GM19351 (cell line): ENCODE results near the gene TGFBRAP1.
"Not testable (repeated sequence)": the region's sequence is repeated elsewhere in the genome, so short reads cannot be mapped to it uniquely, and the experiment has no call there.

ENCODE experiments used
- ATAC-seq: cut with Tn5 transposase; IDR thresholded peaks from one replicate; pipeline ENCODE4 v1.9.1; 2021; ENCODE audit warnings: mild to moderate bottlenecking, moderate library complexity; ENCODE audit not compliant: unreplicated experiment

Gene TGFBRAP1

DNA sequence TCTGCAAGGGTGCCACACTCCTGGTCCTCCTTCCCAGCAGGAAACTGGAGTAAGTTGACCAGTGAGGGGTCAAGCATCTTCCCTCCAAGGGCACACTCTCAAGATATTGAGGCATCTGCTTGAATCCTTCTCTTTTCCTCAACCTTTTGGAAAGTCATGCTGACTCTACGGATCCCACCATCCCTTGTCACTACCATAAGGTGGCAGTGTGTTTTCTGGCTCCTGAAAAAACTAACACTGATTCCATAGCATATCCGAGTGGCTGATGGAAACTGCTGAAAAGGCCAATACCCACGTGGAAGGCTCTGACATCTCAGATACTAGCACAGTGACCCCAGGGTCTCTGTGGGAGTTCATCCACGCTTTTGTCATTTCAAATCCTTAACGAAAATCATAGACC, 50.9 kb downstream of the TGFBRAP1 start:
- ATAC-seq: no peak

DNA sequence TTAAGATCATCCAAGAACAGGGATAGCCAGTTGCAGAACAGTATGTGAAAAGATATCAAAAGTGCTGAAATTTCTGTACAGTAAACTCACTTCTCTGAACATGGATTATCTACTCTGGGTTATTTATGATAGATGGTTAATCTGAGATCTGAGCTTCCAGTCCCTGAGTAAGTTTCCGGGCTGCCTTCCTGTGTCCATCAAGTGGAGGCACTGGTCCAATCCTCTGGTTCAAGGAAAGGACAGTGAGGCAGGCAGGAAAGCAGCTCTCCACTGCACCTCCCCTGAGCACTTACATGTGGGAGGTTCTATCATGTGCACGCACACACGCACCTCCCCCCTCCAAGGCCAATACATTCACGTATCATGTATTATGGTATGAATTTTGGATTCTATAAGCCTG, 55.5 kb downstream of the TGFBRAP1 start:
- no peak for ATAC-seq

DNA sequence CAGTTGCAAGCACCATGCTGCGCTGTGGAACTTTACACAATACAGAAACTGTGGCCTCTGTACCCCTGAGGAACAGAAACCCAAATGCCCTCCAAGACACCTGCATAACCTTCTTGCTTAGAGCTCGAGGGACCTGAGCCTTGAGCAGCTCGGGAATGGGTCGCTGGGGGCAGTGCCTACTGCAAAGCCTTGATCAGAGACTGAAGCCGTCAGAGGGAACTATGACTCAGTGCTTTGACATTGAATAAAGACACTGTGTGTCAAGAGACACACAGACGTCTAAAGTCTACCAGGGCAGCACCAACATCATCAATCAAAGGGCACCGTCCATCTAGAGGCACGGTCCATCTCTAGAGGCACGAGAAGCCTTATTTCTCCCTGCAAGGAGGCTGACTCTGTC, 57.4 kb downstream of the TGFBRAP1 start:
- ATAC-seq: no peak

DNA sequence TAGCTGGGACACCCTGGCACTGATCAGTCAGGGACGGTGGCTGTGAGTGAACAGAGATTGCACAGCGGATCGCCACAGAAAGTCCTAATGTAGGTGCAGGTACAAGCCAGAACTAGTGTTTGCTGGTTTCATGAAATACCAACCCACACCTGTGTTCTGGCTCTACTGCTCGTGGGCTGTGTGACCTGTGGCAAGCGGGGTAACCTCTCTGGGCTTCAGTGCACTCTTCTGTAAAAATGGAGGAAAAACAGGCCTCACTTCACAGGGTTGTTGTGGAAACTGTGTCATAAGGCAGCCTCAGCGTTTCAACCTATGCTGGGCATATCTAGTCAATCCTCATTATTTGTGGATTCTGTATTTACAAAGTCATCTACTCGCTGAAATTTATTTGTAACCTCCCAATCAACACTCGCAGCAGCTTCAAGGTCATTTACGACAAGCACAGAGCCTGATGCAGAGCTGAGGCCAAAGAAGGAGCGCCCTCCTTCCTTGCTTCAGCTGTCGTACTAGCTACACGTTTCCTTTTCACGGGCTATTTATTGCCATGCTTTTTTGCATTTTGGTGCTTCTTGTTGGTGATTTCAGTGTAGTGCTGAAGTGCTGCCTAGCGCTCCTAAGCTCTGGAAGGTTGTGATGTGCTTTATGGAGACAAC, 58.0 kb downstream of the TGFBRAP1 start:
- ATAC-seq: no peak

DNA sequence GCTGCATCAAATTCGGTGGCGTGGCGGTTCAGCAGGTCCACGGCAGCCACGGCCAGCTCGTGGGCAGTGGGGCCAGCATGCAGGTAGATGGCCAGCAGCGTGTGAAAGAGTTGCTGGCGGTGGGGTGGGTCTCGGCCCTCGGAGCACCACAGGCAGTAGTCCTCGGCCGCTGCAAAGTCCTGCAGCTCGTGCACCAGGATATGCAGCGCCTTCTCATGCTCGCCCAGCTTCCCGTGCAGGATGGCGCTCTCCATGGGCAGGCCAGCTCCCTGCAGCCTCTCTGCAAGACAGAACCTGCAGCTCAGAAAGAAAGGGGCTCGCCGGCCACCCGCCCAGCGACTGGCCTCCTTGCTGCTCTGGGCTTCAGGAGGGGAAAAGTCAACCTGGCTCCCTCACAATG, 60.1 kb downstream of the TGFBRAP1 start:
- ATAC-seq: no peak

DNA sequence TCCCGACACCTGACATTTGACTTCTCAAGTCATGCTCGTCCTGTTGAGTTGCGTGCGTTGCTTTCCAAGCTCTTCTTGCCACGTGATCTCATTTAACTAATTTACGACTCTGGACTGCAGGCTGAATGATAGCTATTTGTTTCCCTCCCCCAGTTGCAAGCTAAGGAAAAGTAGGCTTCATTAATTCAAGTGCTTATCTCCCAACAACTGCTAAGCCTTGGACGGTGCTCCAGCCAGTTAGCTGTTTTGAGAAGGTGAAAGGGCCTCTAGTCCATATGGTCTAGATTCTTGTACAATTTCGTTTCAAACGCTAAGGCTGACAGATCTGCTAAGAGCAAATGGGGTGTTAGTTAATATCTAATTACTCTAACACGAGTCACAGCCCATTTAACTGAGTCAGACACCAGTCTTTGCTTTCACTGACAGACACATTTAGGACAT, 66.9 kb downstream of the TGFBRAP1 start:
- no peak for ATAC-seq

DNA sequence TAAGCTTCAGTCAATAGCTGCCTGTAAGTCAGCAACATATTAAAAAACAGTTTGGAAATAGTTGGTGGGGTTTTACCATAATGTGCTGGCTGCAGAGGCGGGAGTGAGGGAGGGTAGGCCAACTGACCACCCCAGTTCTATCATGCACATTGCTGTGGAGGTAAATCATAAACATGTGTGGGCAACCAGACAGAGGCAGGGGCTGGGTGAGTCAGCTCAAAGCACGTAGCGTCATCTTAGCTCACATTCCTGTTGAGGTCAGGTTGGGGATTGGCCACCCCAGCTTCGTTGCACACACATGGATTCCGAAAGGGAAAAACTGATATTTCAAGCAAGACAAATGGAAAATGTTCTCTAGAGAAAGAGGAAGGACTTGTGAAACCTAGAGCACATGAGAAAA, 68.5 kb downstream of the TGFBRAP1 start:
- no peak for ATAC-seq

DNA sequence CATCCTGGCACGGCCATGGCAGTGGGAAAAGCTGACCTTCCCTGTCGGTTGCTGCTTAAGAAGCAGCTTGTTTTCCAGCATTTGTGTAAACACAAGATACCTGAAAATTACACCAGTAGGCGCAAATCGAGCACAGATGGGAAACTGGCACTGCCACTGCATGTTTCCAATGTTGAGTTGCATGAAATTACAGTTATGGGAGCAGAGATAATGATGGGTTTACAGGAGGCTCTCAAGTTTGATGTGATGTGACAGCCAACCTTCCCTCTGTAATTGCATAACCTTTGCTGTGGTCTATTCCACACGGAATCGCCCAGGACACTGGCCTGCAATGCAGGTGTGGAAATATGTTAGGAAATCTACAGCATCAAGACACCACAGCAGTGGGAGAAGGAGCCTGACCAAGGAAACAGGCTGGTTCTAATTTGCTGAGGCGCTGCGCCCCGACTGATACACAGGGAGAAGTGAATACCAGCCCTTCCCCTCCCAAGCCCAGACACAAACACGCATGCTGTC, 70.6 kb downstream of the TGFBRAP1 start:
- ATAC-seq: no peak

DNA sequence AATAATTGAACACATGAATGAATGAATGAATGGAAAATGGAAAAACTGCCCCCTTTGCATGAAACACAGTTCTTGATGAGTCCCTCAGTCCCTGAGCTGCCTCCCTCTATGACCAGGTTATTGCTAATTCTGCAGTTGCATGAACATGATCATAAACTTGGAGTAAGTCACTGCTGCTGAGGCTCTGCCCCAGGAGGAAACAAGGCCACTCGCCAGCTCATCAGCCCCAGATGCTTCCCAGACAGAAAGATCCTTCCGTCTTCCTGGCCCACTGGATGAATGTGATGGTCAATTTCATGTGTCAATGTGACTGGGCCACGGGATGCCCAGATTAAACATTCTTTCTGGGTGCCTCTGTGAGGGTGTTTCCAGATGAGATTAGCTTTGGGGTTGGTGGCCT, 71.6 kb downstream of the TGFBRAP1 start:
- no peak for ATAC-seq

DNA sequence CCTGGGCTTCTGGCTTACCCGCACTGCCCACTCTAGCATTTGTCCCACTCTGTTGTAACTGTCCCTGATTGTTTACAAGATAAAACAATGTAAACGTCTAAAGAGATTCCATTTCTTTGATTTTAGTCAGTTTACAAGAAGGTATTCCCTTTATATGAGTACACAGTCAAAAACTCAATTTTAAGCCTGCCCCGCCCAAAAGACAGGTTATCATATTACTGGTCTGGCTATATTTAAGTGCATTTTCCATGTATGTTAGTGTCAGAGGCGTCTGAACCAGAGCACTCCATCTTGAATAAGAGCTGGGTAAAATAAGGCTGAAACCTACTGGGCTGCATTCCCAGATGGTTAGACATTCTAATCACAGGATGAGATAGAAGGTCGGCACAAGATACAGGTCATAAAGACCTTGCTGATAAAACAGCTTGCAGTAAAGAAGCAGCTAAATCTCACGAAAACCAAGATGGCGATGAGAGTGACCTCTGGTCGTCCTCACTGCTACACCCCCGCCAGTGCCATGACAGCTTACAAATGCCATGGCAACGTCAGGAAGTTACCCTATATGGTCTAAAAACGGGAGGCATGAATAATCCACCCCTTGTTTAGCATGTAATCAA, 73.0 kb downstream of the TGFBRAP1 start:
- no peak for ATAC-seq

DNA sequence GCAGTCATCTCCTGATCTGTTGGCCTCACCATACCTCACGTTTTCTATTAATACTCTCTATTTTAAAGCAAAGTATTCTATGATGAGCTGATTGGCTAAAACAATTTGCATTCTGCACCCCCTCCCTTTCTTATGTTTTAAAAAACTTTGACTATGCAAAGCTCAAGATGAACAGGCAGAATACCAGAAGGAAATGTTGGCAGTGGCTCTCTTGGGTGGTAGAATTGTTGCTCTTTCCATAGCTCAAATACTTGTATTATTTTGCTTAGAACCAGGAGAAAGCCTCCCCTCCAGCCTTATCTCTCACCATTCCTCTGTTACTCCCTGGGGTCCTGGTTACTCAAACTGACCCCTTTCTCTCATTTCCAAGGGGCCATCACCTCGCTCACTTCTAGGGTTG, 73.6 kb downstream of the TGFBRAP1 start:
- no peak for ATAC-seq

DNA sequence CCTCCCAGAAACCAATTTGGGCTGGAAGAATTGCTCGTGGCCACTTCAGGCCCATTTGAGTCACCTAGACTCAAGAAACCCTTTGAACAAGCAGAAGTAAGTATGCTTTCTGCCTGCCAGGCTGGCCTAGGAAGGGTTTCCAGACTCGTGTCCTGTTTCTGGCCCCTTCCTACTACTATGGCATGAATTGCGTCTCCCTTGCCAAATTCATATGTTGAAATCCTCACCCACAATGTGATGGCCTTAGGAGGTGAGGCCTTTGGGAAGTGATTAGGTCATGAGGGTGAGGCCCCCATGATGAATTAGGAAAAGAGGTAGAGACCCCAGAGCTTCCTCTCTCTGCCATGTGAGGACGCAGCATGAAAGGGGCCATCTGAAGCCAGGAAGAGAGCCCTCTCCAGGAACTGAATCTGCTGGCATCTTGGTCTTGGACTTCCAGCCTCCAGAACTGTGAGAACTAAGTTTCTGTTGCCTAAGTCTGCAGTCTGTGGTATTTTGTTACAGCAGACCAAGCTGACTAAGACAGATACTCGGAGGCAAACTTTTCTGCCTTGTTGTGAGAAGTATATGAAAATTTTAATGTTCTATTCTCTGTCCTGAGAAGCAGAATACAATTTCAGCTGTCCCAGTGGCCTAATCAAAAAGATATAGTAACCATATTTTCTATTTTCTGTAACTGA, 74.9 kb downstream of the TGFBRAP1 start:
- no peak for ATAC-seq

DNA sequence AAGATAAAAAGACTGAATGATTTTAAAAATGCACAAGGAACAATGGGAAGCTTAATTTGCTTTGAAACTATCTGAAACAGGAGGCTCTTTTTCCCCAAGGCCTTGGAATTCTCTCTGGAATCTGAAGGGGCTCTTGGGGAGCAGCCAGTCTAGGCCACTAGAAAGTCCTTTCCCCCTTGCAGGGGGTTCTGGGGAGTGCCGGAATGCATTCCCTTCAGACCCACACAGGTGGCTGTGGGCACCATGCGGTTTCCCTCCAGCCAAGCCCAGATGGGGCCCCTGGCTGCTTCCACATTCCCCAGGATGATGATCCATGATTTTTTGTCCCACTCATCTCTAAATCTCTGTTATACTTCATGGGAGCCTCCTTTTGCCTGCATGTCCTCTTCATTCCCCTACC, 77.3 kb downstream of the TGFBRAP1 start:
- no peak for ATAC-seq

DNA sequence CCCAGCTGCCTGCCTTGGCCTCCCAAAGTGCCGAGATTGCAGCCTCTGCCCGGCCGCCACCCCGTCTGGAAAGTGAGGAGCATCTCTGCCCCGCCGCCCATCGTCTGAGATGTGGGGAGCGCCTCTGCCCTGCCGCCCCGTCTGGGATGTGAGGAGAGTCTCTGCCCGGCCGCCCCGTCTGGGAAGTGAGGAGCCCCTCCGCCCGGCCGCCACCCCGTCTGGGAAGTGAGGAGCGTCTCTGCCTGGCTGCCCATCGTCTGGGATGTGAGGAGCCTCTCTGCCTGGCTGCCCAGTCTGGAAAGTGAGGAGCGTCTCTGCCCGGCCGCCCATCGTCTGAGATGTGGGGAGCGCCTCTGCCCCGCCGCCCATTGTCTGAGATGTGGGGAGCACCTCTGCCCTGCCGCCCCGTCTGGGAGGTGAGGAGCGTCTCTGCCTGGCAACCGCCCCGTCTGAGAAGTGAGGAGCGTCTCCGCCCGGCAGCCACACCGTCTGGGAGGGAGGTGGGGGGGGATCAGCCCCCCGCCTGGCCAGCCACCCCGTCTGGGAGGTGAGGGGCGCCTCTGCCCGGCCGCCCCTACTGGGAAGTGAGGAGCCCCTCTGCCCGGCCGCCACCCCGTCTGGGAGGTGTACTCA, 78.4 kb downstream of the TGFBRAP1 start:
- ATAC-seq: not testable (repeated sequence)

DNA sequence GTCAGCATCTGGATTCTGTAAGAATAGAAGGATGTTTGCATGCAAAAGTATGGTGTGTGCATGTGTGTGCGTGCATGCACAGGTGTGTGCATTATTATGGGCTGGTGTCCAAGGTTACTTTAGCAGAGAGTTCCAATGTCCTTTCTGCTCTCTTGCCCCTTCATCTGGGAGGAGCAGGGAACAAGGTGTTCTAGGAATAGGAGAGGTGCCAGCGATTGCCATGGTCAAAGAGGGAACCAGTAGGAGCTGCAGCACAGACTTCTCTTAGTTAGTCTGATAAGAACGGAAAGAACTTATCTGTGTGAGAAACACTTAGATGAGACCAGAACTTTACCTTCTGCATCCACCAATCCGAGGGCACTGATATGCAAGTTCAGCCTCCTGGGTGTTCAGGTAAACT, 79.6 kb downstream of the TGFBRAP1 start:
- ATAC-seq: no peak

DNA sequence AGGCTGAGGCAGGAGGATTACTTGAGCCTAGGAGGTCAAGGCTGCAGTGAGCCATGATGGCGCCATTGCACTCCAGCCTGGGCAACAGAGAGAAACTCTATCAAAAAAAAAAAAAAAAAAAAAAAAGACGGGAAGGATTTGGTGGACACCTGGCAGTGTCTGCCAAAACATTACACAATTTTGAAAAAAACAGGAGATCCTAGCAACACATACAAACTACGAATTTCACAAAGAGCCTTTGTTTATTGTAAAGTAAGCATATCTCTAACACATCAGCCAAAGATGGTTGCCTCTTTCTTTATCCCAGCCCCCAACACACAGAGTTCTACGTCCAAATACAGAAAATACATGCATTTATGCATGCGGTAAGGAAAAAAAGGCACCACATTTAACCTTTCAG, 80.4 kb downstream of the TGFBRAP1 start:
- no peak for ATAC-seq

DNA sequence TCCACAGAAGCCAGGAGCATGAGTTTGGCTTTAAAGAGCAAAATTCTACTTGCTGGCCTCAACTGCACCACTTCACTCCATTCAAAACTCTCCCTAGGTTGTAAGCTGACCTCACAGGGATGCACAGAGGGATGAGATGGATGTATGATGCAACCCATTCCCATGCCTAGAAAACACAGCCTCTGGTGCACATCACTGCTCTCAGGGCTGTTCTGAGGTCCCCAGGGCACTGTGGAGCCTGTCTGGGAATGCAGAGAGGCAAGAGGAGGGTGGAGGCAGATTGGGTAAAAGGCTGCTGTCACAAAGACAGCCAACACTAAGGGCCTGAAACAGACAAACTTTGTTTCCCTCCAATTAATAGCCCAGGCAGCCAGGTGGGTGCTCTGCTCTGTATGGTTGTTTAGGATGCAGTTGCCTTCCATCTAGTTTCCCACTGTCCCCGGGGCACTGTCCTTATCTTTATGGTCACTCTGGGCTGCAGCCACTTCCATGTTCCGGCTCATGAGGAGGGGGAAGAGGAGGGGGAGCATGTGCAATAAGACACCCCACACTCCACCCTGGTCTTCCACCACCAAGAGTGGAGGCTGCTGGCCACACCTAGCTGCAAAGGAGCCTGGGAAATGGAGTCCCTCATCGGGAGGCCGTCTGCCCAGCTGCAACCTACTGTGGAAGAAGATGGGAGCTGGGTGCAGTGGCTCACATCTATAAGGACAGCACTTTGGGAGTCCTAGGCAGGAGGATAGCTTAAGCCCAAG, 81.0 kb downstream of the TGFBRAP1 start:
- ATAC-seq: no peak

DNA sequence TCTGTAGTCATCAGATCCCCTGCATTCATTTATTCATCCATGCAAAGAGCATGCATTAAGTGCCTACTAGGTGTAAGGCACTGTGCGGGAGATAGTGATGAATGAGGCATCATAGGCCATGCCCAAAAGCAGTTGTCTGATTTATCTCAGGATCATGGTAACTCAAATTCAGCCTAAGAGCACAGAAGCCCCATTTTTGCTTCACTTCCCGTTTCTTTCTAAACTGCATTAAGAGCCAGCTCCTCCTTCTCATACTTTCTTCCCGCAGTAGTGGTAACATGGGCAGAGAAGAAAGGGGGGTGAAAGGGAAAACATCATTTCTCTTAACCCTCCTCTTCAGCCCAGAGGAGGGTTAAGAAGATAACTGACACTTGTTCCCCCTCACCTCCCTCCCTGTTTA, 85.1 kb downstream of the TGFBRAP1 start:
- ATAC-seq: no peak

DNA sequence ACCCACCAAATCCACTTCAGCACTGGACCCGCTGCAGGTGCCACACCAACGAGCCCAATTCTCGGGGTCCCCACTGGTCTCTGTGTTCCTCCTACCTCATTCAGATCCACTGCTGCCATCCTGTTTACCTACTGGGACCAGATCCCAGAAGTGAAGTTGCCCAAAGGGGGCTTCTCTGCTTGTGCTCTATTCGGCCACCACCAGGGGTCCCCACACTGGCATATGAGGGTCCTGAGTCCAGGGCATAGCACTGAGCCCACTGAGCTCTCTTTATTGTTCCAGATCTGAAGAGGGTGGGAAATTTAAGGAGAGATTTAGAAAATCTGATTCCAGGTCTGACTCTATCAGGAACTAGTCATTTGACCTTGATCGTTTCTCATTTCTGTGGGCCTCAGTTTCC, 85.6 kb downstream of the TGFBRAP1 start:
- ATAC-seq: no peak

DNA sequence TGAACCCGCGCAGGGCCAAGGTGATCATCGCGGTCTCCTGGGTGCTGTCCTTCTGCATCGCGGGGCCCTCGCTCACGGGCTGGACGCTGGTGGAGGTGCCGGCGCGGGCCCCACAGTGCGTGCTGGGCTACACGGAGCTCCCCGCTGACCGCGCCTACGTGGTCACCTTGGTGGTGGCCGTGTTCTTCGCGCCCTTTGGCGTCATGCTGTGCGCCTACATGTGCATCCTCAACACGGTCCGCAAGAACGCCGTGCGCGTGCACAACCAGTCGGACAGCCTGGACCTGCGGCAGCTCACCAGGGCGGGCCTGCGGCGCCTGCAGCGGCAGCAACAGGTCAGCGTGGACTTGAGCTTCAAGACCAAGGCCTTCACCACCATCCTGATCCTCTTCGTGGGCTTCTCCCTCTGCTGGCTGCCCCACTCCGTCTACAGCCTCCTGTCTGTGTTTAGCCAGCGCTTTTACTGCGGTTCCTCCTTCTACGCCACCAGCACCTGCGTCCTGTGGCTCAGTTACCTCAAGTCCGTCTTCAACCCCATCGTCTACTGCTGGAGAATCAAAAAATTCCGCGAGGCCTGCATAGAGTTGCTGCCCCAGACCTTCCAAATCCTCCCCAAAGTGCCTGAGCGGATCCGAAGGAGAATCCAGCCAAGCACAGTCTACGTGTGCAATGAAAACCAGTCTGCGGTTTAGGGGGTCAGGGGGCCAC, 87.1 kb downstream of the TGFBRAP1 start:
- ATAC-seq: no peak
